ENCODE results near the gene DAZAP2.

DNA sequence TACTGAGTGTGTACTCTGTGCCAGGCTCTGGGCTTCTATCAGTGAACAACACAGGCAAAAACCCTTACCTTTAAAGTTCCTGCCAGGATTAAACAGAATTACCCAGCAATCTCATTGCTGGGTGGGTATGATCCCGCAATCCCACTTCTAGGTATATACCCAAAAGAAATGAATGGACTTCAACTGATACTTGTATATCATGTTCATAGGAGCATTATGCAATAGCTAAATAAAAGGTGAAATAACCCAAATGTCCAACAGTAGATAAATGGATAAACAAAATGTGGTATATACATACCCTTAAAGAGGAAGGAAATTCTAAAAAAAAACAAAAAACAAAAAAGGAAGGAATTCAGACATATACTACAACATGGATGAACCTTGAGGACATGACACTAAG is 14.7 kb downstream of the DAZAP2 start:
- TF ChIP-seq, protein P1, sequence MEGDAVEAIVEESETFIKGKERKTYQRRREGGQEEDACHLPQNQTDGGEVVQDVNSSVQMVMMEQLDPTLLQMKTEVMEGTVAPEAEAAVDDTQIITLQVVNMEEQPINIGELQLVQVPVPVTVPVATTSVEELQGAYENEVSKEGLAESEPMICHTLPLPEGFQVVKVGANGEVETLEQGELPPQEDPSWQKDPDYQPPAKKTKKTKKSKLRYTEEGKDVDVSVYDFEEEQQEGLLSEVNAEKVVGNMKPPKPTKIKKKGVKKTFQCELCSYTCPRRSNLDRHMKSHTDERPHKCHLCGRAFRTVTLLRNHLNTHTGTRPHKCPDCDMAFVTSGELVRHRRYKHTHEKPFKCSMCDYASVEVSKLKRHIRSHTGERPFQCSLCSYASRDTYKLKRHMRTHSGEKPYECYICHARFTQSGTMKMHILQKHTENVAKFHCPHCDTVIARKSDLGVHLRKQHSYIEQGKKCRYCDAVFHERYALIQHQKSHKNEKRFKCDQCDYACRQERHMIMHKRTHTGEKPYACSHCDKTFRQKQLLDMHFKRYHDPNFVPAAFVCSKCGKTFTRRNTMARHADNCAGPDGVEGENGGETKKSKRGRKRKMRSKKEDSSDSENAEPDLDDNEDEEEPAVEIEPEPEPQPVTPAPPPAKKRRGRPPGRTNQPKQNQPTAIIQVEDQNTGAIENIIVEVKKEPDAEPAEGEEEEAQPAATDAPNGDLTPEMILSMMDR (IDR thresholded peaks at IDR 0.05) = no peak
- no peak for TF ChIP-seq POLR2A (IDR thresholded peaks at IDR 0.05)

Measured in uterus (tissue), 2 donors.